HEK293T (cell line): Measurements from ENCODE around the gene COQ8A.

ENCODE experiments used
- ARNT ChIP-seq: fragments of 450-650 bp; IDR thresholded peaks from 2 replicates; pipeline ENCODE4 v1.6.1; 2017; ENCODE audit warnings: mild to moderate bottlenecking
- BHLHE40 ChIP-seq: fragments of 450-650 bp; IDR thresholded peaks from 2 replicates; pipeline ENCODE4 v1.6.1; 2016; ENCODE audit warnings: mild to moderate bottlenecking, moderate library complexity, borderline replicate concordance
- ELF4 ChIP-seq: fragments of 450-650 bp; IDR thresholded peaks from 2 replicates; pipeline ENCODE4 v1.6.1; 2017; ENCODE audit warnings: antibody characterized with exemption
- FOXK2 ChIP-seq: fragments of 450-650 bp; IDR thresholded peaks from 2 replicates; pipeline ENCODE4 v1.6.1; 2016; ENCODE audit warnings: mild to moderate bottlenecking
- FOXM1 ChIP-seq: fragments of 450-650 bp; IDR thresholded peaks from 2 replicates; pipeline ENCODE4 v1.6.1; 2017; ENCODE audit warnings: mild to moderate bottlenecking, borderline replicate concordance
- NFRKB ChIP-seq: fragments of 450-650 bp; IDR thresholded peaks from 2 replicates; pipeline ENCODE4 v1.6.1; 2016; ENCODE audit warnings: mild to moderate bottlenecking, moderate library complexity
- SP1 ChIP-seq: fragments of 450-650 bp; IDR thresholded peaks from 2 replicates; pipeline ENCODE4 v1.6.1; 2017
- SUZ12 ChIP-seq: fragments of 450-650 bp; IDR thresholded peaks from 2 replicates; pipeline ENCODE4 v1.6.1; 2016; ENCODE audit warnings: mild to moderate bottlenecking
- TARDBP ChIP-seq: fragments of 450-650 bp; IDR thresholded peaks from 2 replicates; pipeline ENCODE4 v1.6.1; 2016
- ZNF384 ChIP-seq: fragments of 450-650 bp; IDR thresholded peaks from 2 replicates; pipeline ENCODE4 v1.6.1; 2016

DNA sequence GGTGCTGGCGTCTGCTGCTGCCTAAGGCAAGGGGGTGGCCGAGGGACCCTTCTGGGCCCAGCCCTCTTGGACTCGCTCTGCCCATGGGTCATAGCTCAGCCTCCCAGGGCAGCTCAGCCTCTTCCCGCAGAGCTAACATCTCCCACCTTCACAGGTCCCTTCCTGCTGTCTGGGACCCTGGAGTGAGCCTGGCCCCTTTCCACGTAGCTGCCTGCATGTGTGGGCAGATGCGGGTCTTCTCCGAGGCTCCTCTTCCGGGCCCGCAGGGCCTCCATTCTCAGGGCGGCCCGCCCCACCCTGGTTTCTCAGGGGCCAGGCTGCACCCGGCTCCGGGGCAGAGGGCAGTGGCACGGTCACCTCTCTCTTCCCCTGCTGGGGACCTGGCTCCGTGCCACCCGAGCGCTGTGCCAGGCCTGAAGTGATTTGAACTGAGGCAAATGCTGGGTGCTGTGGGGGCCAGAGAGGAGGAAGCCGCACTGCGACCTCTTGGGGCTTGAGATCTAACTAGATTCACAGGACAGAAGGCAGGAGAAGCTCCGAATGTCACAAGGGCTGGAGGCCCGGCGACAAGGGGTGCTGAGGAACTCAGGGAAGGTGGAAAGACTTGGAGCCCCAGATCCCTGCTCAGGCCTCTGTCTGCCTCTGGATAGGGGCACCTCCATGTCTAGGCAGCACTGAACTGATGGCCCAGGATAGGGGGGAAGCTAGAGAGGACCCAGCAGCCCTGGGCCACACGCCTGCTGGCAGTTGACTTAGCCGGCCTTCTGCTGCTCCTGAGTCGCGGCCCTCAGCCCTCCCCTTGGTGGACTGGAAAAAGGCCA, 40.7 kb downstream of the COQ8A start:
- TF ChIP-seq ELF4: no peak
- TF ChIP-seq BHLHE40: no peak
- no peak for TF ChIP-seq SP1
- TF ChIP-seq FOXM1: no peak
- TF ChIP-seq FOXK2: no peak
- TF ChIP-seq ZNF384: no peak
- TF ChIP-seq NFRKB: no peak
- TF ChIP-seq TARDBP: no peak
- no peak for TF ChIP-seq ARNT
- no peak for TF ChIP-seq SUZ12
